WTC11 (cell line): ENCODE results near the gene WDR62.
"Not testable (repeated sequence)": the region's sequence is repeated elsewhere in the genome, so short reads cannot be mapped to it uniquely, and the experiment has no call there.

Experiments
- CTCF ChIP-seq: fragments of 200-600 bp; IDR thresholded peaks from 2 replicates; pipeline ENCODE4 v1.8.0; 2022; ENCODE audit warnings: antibody characterized with exemption
- FOXJ3 ChIP-seq: sonication (generic); formaldehyde crosslinking; IDR thresholded peaks from 2 replicates; pipeline ENCODE4 v1.9.0; 2021; ENCODE audit warnings: missing genetic modification reagents, mild to moderate bottlenecking, borderline replicate concordance
- JUN ChIP-seq: sonication (generic); formaldehyde crosslinking; IDR thresholded peaks from 2 replicates; pipeline ENCODE4 v1.8.0; 2023; ENCODE audit warnings: mild to moderate bottlenecking, missing genetic modification reagents
- RELA ChIP-seq: sonication (generic); formaldehyde crosslinking; IDR thresholded peaks from 2 replicates; pipeline ENCODE4 v1.8.1; 2022; ENCODE audit warnings: missing genetic modification reagents, mild to moderate bottlenecking, borderline replicate concordance
- TCF7 ChIP-seq: sonication (generic); formaldehyde crosslinking; IDR thresholded peaks from 2 replicates; pipeline ENCODE4 v1.8.0; 2022; ENCODE audit warnings: mild to moderate bottlenecking, low read depth, missing genetic modification reagents, moderate library complexity
- ZNF232 ChIP-seq: sonication (generic); formaldehyde crosslinking; IDR thresholded peaks from 2 replicates; pipeline ENCODE4 v1.8.0; 2022; ENCODE audit warnings: mild to moderate bottlenecking, missing genetic modification reagents
- ZNF416 ChIP-seq: fragments of 250-450 bp; sonication (Bioruptor Pico); IDR thresholded peaks from 2 replicates; pipeline ENCODE4 v1.9.0; 2021; ENCODE audit warnings: mild to moderate bottlenecking, inconsistent platforms
- TF ChIP-seq, protein P1 (sequence below): sonication (generic); formaldehyde crosslinking; IDR thresholded peaks from 2 replicates; pipeline ENCODE4 v1.8.0; 2022; ENCODE audit warnings: mild to moderate bottlenecking, missing genetic modification reagents
- TF ChIP-seq, protein P2 (sequence below): sonication (generic); formaldehyde crosslinking; conservative IDR thresholded peaks from 2 replicates; pipeline ENCODE4 v1.8.1; 2022; ENCODE audit warnings: mild to moderate bottlenecking, missing genetic modification reagents

DNA sequence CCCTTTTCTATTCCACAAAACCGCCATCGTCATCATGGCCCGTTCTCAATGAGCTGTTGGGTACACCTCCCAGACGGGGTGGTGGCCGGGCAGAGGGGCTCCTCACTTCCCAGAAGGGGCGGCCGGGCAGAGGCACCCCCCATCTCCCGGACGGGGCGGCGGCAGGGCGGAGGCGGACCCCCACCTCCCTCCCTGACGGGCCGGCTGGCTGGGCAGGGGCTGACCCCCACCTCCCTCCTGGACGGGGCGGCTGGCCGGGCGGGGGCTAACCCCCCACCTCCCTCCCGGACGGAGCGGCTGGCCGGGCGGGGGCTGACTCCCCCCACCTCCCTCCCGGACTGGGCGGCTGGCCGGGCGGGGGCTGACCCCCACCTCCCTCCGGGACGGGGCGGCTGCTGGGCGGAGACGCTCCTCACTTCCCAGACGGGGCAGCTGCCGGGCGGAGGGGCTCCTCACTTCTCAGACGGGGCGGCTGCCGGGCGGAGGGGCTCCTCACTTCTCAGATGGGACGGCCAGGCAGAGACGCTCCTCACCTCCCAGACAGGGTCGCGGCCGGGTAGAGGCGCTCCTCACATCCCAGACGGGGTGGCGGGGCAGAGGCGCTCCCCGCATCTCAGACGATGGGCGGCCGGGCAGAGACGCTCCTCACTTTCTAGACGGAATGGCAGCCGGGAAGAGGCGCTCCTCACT lies 14.3 kb downstream of the WDR62 start:
- not testable (repeated sequence) for TF ChIP-seq CTCF; ZNF416; FOXJ3 (CRISPR knock-in tag); RELA (CRISPR knock-in tag); TCF7 (CRISPR knock-in tag); ZNF232 (CRISPR knock-in tag); JUN
- TF ChIP-seq, protein P1, sequence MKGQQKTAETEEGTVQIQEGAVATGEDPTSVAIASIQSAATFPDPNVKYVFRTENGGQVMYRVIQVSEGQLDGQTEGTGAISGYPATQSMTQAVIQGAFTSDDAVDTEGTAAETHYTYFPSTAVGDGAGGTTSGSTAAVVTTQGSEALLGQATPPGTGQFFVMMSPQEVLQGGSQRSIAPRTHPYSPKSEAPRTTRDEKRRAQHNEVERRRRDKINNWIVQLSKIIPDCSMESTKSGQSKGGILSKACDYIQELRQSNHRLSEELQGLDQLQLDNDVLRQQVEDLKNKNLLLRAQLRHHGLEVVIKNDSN: not testable (repeated sequence)
- TF ChIP-seq, protein P2, sequence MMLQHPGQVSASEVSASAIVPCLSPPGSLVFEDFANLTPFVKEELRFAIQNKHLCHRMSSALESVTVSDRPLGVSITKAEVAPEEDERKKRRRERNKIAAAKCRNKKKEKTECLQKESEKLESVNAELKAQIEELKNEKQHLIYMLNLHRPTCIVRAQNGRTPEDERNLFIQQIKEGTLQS (CRISPR knock-in tag): not testable (repeated sequence)
